ENCODE data around the gene ZCWPW2. TPM values are rescaled to one million over a fixed set of nuclear protein-coding genes. Genes with fewer than 3 reads are reported as not detected.

ZCWPW2 gene
- total RNA-seq, result 0.30 TPM

- DNase-seq (ENCODE audit: low spot score) (peak; percentile 98), ATAC-seq (peak; percentile 96)
Measured at GRCh38 chr3:28348629-28349468, at the start of gene ZCWPW2, which contains the start of gene AZI2. TSS of gene ZCWPW2 (plus strand) at chr3:28348721. CDS start at chr3:28413069, 64,348 bp downstream. TSS of gene AZI2 (minus strand) at chr3:28348824. CDS start at chr3:28340617, 8,207 bp downstream.

GRCh38 chr3:28299705-28300104 is 48.8 kb upstream of the ZCWPW2 start:
- DNase-seq (ENCODE audit: low spot score) (no peak), ATAC-seq (no peak)

- DNase-seq (ENCODE audit: low spot score) (no peak), ATAC-seq (no peak)
Measured at GRCh38 chr3:28300345-28300962, 48.1 kb upstream of the ZCWPW2 start.

GRCh38 chr3:28301688-28302087 is 46.8 kb upstream of the ZCWPW2 start:
- DNase-seq (ENCODE audit: low spot score) (no peak), ATAC-seq (no peak)

- DNase-seq (ENCODE audit: low spot score) (no peak), ATAC-seq (no peak)
Measured at GRCh38 chr3:28308196-28308595, 40.3 kb upstream of the ZCWPW2 start.

GRCh38 chr3:28315711-28316110 is 32.8 kb upstream of the ZCWPW2 start:
- no peak for DNase-seq (ENCODE audit: low spot score)
- ATAC-seq, result no peak

GRCh38 chr3:28316226-28316625 is 32.3 kb upstream of the ZCWPW2 start:
- DNase-seq (ENCODE audit: low spot score) (no peak), ATAC-seq (no peak)

- ATAC-seq (peak; percentile 98), DNase-seq (ENCODE audit: low spot score) (no peak)
Measured at GRCh38 chr3:28317438-28318022, 31.0 kb upstream of the ZCWPW2 start.

GRCh38 chr3:28320981-28321380 is 27.5 kb upstream of the ZCWPW2 start:
- no peak for DNase-seq (ENCODE audit: low spot score)
- ATAC-seq, result no peak

- DNase-seq (ENCODE audit: low spot score), result no peak
- no peak for ATAC-seq
Measured at GRCh38 chr3:28322464-28322863, 26.1 kb upstream of the ZCWPW2 start.

- no peak for DNase-seq (ENCODE audit: low spot score)
- ATAC-seq, result no peak
Measured at GRCh38 chr3:28326458-28326926, 22.0 kb upstream of the ZCWPW2 start.

- peak; percentile 75 for ATAC-seq
Measured at GRCh38 chr3:28328188-28329151, 20.1 kb upstream of the ZCWPW2 start.

GRCh38 chr3:28334552-28334951 is 14.0 kb upstream of the ZCWPW2 start:
- DNase-seq (ENCODE audit: low spot score) (no peak), ATAC-seq (no peak)

More at GRCh38 chr3:28328188-28329151, 20.1 kb upstream of the ZCWPW2 start:
- DNase-seq (ENCODE audit: low spot score), result no peak

- DNase-seq (ENCODE audit: low spot score), result no peak
- ATAC-seq, result no peak
Measured at GRCh38 chr3:28335246-28335645, 13.3 kb upstream of the ZCWPW2 start.

- ATAC-seq (no peak), DNase-seq (ENCODE audit: low spot score) (no peak)
Measured at GRCh38 chr3:28337230-28337629, 11.3 kb upstream of the ZCWPW2 start.

- no peak for DNase-seq (ENCODE audit: low spot score)
- no peak for ATAC-seq
Measured at GRCh38 chr3:28343144-28343543, 5.4 kb upstream of the ZCWPW2 start.

GRCh38 chr3:28345690-28346089 is 2.8 kb upstream of the ZCWPW2 start:
- ATAC-seq (no peak), DNase-seq (ENCODE audit: low spot score) (no peak)

GRCh38 chr3:28347374-28348264 is 902 bp upstream of the ZCWPW2 start:
- DNase-seq (ENCODE audit: low spot score), result no peak
- ATAC-seq, result no peak

- DNase-seq (ENCODE audit: low spot score), result no peak
- peak; percentile 82 for ATAC-seq
Measured at GRCh38 chr3:28348265-28348628, 274 bp upstream of the ZCWPW2 start.
